Activated naive CD8-positive, alpha-beta T cell (primary cell): ENCODE results near the gene GART.

Experiments used
- H3K27ac Mint-ChIP-seq: one replicate; pipeline ENCODE4 v1.8.0; 2021; ENCODE audit warnings: mixed read lengths
- H3K27me3 Mint-ChIP-seq: one replicate; pipeline ENCODE4 v1.8.0; 2021; ENCODE audit warnings: mixed read lengths
- H3K36me3 Mint-ChIP-seq: one replicate; pipeline ENCODE4 v1.8.0; 2021; ENCODE audit warnings: mixed read lengths
- H3K4me1 Mint-ChIP-seq: one replicate; pipeline ENCODE4 v1.8.0; 2021; ENCODE audit warnings: low read depth, mixed read lengths
- H3K4me3 Mint-ChIP-seq: one replicate; pipeline ENCODE4 v1.8.0; 2021; ENCODE audit warnings: mild to moderate bottlenecking, mixed read lengths
- H3K9me3 Mint-ChIP-seq: one replicate; pipeline ENCODE4 v1.8.0; 2021; ENCODE audit warnings: low read depth, mixed read lengths

GART gene

GRCh38 chr21:33544451-33545195, 2.7 kb upstream of the GART start:
- Mint-ChIP-seq H3K27ac (peak overlapping the region; percentile 100), H3K36me3 (peaks cover 7% of the 10 kb centered on the region), H3K9me3 (no peaks in the 10 kb centered on the region), H3K4me1 (peaks cover 48% of the 10 kb centered on the region), H3K27me3 (no peaks in the 10 kb centered on the region), H3K4me3 (peak overlapping the region; percentile 99)

GRCh38 chr21:33543505-33544129, 1.7 kb upstream of the GART start:
- peaks cover 7% of the 10 kb centered on the region for H3K36me3 Mint-ChIP-seq
- H3K9me3 Mint-ChIP-seq = no peaks in the 10 kb centered on the region
- peaks cover 45% of the 10 kb centered on the region for H3K4me1 Mint-ChIP-seq
- H3K27me3 Mint-ChIP-seq = no peaks in the 10 kb centered on the region
- H3K27ac Mint-ChIP-seq = peak overlapping the region; percentile 100
- H3K4me3 Mint-ChIP-seq = peak overlapping the region; percentile 99

- Mint-ChIP-seq H3K9me3 (no peaks in the 10 kb centered on the region), H3K27me3 (no peaks in the 10 kb centered on the region), H3K4me1 (peaks cover 39% of the 10 kb centered on the region), H3K36me3 (peaks cover 7% of the 10 kb centered on the region), H3K4me3 (peak within 1 kb of the TSS; percentile 99), H3K27ac (peak within 1 kb of the TSS; percentile 100)
These were observed 955 bp upstream of the GART start, which contains the start of gene SON for GRCh38 chr21:33542640-33543504. Gene SON (plus strand): TSS chr21:33543038. CDS start chr21:33543093, 55 bp downstream.

- Mint-ChIP-seq H3K4me3 (peak overlapping the region; percentile 99), H3K4me1 (peaks cover 41% of the 10 kb centered on the region), H3K36me3 (peaks cover 16% of the 10 kb centered on the region), H3K9me3 (no peaks in the 10 kb centered on the region), H3K27me3 (no peaks in the 10 kb centered on the region), H3K27ac (peak overlapping the region; percentile 100)
These were observed 709 bp downstream of the GART start for GRCh38 chr21:33541105-33541711.

GRCh38 chr21:33540711-33541104, 1.2 kb downstream of the GART start:
- Mint-ChIP-seq H3K27ac (peak overlapping the region; percentile 96), H3K9me3 (no peaks in the 10 kb centered on the region), H3K4me3 (peak overlapping the region; percentile 99), H3K36me3 (peaks cover 16% of the 10 kb centered on the region), H3K27me3 (no peaks in the 10 kb centered on the region), H3K4me1 (peaks cover 36% of the 10 kb centered on the region)

GRCh38 chr21:33539616-33540015, 2.3 kb downstream of the GART start:
- H3K4me3 Mint-ChIP-seq = peak overlapping the region; percentile 41
- peaks cover 16% of the 10 kb centered on the region for H3K36me3 Mint-ChIP-seq
- no peak overlapping the region for H3K27ac Mint-ChIP-seq

GRCh38 chr21:33537212-33537611, 4.7 kb downstream of the GART start:
- peaks cover 17% of the 10 kb centered on the region for H3K36me3 Mint-ChIP-seq
- no peak overlapping the region for H3K4me3 Mint-ChIP-seq
- H3K4me1 Mint-ChIP-seq = peaks cover 23% of the 10 kb centered on the region
- no peaks in the 10 kb centered on the region for H3K9me3 Mint-ChIP-seq
- H3K27me3 Mint-ChIP-seq = no peaks in the 10 kb centered on the region
- H3K27ac Mint-ChIP-seq = no peak overlapping the region

More at GRCh38 chr21:33539616-33540015, 2.3 kb downstream of the GART start:
- Mint-ChIP-seq H3K4me1 (peaks cover 27% of the 10 kb centered on the region), H3K9me3 (no peaks in the 10 kb centered on the region), H3K27me3 (no peaks in the 10 kb centered on the region)

- Mint-ChIP-seq H3K9me3 (no peaks in the 10 kb centered on the region), H3K36me3 (peaks cover 2% of the 10 kb centered on the region), H3K27ac (no peak overlapping the region), H3K27me3 (no peaks in the 10 kb centered on the region), H3K4me1 (no peaks in the 10 kb centered on the region), H3K4me3 (no peak overlapping the region)
These were observed 10.9 kb downstream of the GART start for GRCh38 chr21:33531007-33531406.

- no peak overlapping the region for H3K27ac Mint-ChIP-seq
- no peaks in the 10 kb centered on the region for H3K9me3 Mint-ChIP-seq
- H3K36me3 Mint-ChIP-seq = peaks cover 5% of the 10 kb centered on the region
- H3K4me3 Mint-ChIP-seq = no peak overlapping the region
- H3K27me3 Mint-ChIP-seq = no peaks in the 10 kb centered on the region
- H3K4me1 Mint-ChIP-seq = no peaks in the 10 kb centered on the region
These were observed 19.0 kb downstream of the GART start for GRCh38 chr21:33522953-33523349.

- H3K4me3 Mint-ChIP-seq = no peak overlapping the region
- no peaks in the 10 kb centered on the region for H3K4me1 Mint-ChIP-seq
- no peak overlapping the region for H3K27ac Mint-ChIP-seq
- no peaks in the 10 kb centered on the region for H3K27me3 Mint-ChIP-seq
- H3K36me3 Mint-ChIP-seq = peaks cover 5% of the 10 kb centered on the region
- no peaks in the 10 kb centered on the region for H3K9me3 Mint-ChIP-seq
These were observed 19.5 kb downstream of the GART start for GRCh38 chr21:33522297-33522952.

GRCh38 chr21:33518899-33519298, 23.0 kb downstream of the GART start:
- Mint-ChIP-seq H3K27ac (no peak overlapping the region), H3K4me3 (no peak overlapping the region), H3K36me3 (peaks cover 16% of the 10 kb centered on the region), H3K27me3 (no peaks in the 10 kb centered on the region), H3K9me3 (no peaks in the 10 kb centered on the region), H3K4me1 (peaks cover 3% of the 10 kb centered on the region)

- peaks cover 18% of the 10 kb centered on the region for H3K36me3 Mint-ChIP-seq
- H3K4me1 Mint-ChIP-seq = peaks cover 3% of the 10 kb centered on the region
- H3K9me3 Mint-ChIP-seq = no peaks in the 10 kb centered on the region
- H3K27ac Mint-ChIP-seq = peak overlapping the region; percentile 51
- H3K27me3 Mint-ChIP-seq = no peaks in the 10 kb centered on the region
- H3K4me3 Mint-ChIP-seq = no peak overlapping the region
These were observed 27.7 kb downstream of the GART start for GRCh38 chr21:33514229-33514628.

- Mint-ChIP-seq H3K27me3 (no peaks in the 10 kb centered on the region), H3K4me3 (no peak overlapping the region), H3K36me3 (peaks cover 23% of the 10 kb centered on the region), H3K4me1 (peaks cover 3% of the 10 kb centered on the region), H3K27ac (no peak overlapping the region), H3K9me3 (no peaks in the 10 kb centered on the region)
These were observed 29.4 kb downstream of the GART start for GRCh38 chr21:33512481-33512880.

- Mint-ChIP-seq H3K9me3 (no peaks in the 10 kb centered on the region), H3K4me3 (no peak overlapping the region), H3K27me3 (no peaks in the 10 kb centered on the region), H3K36me3 (peaks cover 25% of the 10 kb centered on the region), H3K4me1 (peaks cover 3% of the 10 kb centered on the region), H3K27ac (no peak overlapping the region)
These were observed 30.3 kb downstream of the GART start for GRCh38 chr21:33511639-33512038.
